Suprapubic skin (tissue), 4 donors: ENCODE results near the gene INO80C. TPM values are rescaled to one million over a fixed set of nuclear protein-coding genes. Genes with fewer than 3 reads are reported as not detected.

Experiments
- DNase-seq, 2 donors: peaks; one replicate each; pipeline ENCODE4 v3.0.0-alpha.2; 2019; ENCODE audit warnings: low spot score in 2 of 2
- H3K27ac ChIP-seq: fragments of 200-600 bp; sonication (generic); one replicate; pipeline ENCODE4 v1.5.1; 2019
- H3K27me3 ChIP-seq: fragments of 200-600 bp; sonication (generic); one replicate; pipeline ENCODE4 v1.5.1; 2019
- H3K36me3 ChIP-seq: fragments of 200-600 bp; sonication (generic); one replicate; pipeline ENCODE4 v1.5.1; 2019
- H3K4me1 ChIP-seq: fragments of 200-600 bp; sonication (generic); one replicate; pipeline ENCODE4 v1.5.1; 2019
- H3K4me3 ChIP-seq: fragments of 200-600 bp; sonication (generic); one replicate; pipeline ENCODE4 v1.5.1; 2019; ENCODE audit warnings: mild to moderate bottlenecking
- H3K9me3 ChIP-seq: fragments of 200-600 bp; sonication (generic); one replicate; pipeline ENCODE4 v1.5.1; 2019
- EP300 ChIP-seq: sonication (generic); formaldehyde crosslinking; IDR thresholded peaks from one replicate; pipeline ENCODE4 v1.6.1; 2017; ENCODE audit warnings: antibody characterized with exemption
- POLR2A ChIP-seq, 2 donors: fragments of 450-650 bp; IDR thresholded peaks; one replicate each; pipeline ENCODE4 v1.6.1; 2017; ENCODE audit warnings: antibody characterized with exemption in 2 of 2, mild to moderate bottlenecking in 2 of 2, moderate library complexity in 2 of 2
- POLR2AphosphoS5 ChIP-seq, 3 donors: sonication (generic); formaldehyde crosslinking; IDR thresholded peaks; one replicate each; pipeline ENCODE4 v1.6.1; 2017; ENCODE audit warnings: antibody characterized with exemption in 3 of 3
- WGBS: methylation state at CpG from one replicate; pipeline ENCODE4 v1.1.5; 2018; 5-methylcytosine and 5-hydroxymethylcytosine counted together
- total RNA-seq, 4 donors: library from RNA; depleted of rRNA; stranded (reverse); fragments of >200 nt; gene quantifications; one replicate each; pipeline ENCODE4 v1.1.0, GENCODE V29; 2016
- TF ChIP-seq, protein P1 (sequence below), 2 donors: fragments of 200-600 bp in 1 of 2; fragments of 450-650 bp in 1 of 2; sonication (generic) in 1 of 2; IDR thresholded peaks; one replicate each; pipeline ENCODE4 v1.5.1; 2016 to 2019; ENCODE audit warnings: antibody characterized with exemption in 2 of 2, mild to moderate bottlenecking in 1 of 2, moderate library complexity in 1 of 2

INO80C gene
- total RNA-seq, 4 donors from 2014 or later, result 12.6 to 35.2 (median 18.2) TPM

DNA sequence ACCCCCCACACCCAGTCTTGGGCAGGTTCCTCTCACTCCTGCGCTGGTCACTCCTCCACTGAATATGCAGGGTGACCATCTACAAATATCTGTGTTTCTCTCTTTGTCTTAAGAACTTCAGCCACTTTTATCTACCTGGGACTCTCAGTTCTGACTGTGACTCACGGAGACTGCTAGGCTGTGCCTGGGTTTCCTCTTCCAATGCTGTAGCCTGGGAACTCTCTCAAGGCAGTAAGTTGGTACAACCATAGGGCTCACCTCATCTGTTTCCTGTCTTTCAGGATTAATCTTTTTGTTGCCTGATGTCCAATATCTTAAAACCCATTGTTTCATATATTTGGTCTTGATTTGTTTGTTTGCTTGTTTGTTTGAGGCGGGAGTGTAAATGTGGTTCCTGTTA, 73.4 kb downstream of the INO80C start:
- Histone ChIP-seq H3K36me3 (no peaks in the 10 kb centered on the region), H3K27me3 (no peaks in the 10 kb centered on the region), H3K4me3 (no peak overlapping the region), H3K4me1 (no peaks in the 10 kb centered on the region), H3K9me3 (no peaks in the 10 kb centered on the region), H3K27ac (no peak overlapping the region)
- 93% methylated on average over 3 of the region's 3 CpGs for WGBS
- no peak for TF ChIP-seq EP300
- TF ChIP-seq POLR2AphosphoS5 (IDR thresholded peaks at IDR 0.05), result no peak
- TF ChIP-seq, protein P1, sequence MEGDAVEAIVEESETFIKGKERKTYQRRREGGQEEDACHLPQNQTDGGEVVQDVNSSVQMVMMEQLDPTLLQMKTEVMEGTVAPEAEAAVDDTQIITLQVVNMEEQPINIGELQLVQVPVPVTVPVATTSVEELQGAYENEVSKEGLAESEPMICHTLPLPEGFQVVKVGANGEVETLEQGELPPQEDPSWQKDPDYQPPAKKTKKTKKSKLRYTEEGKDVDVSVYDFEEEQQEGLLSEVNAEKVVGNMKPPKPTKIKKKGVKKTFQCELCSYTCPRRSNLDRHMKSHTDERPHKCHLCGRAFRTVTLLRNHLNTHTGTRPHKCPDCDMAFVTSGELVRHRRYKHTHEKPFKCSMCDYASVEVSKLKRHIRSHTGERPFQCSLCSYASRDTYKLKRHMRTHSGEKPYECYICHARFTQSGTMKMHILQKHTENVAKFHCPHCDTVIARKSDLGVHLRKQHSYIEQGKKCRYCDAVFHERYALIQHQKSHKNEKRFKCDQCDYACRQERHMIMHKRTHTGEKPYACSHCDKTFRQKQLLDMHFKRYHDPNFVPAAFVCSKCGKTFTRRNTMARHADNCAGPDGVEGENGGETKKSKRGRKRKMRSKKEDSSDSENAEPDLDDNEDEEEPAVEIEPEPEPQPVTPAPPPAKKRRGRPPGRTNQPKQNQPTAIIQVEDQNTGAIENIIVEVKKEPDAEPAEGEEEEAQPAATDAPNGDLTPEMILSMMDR (IDR thresholded peaks at IDR 0.05), result no peak
- no peak for TF ChIP-seq POLR2A (IDR thresholded peaks at IDR 0.05)
- no peak for DNase-seq

DNA sequence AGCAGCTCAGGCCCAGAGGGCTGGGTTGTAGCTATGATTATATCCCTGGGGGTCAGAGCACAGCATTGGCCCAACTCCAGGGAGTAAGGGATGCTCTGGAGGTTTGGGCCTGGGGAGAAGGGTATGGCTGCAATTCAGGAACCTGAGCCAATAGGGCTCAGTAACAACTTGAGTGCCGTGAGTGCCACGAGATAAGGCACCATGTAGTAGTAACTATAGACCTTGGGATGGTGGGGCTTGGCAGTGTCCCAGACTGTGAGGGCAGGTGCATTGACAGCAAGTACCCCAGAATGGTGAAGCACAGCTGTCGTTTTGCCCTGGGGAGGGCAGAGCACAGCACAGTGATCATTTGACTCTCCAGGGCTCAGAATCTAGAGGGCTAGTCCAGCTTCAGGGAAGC, 75.5 kb downstream of the INO80C start:
- DNase-seq, result no peak
- H3K4me1 ChIP-seq, result no peaks in the 10 kb centered on the region
- TF ChIP-seq EP300 (no peak), POLR2A (IDR thresholded peaks at IDR 0.05) (no peak), POLR2AphosphoS5 (IDR thresholded peaks at IDR 0.05) (no peak)
- TF ChIP-seq, protein P1 (IDR thresholded peaks at IDR 0.05), result no peak
- no peaks in the 10 kb centered on the region for H3K27me3 ChIP-seq
- 50% methylated on average over 2 of the region's 3 CpGs for WGBS
- H3K4me3 ChIP-seq, result no peak overlapping the region
- no peaks in the 10 kb centered on the region for H3K9me3 ChIP-seq
- no peak overlapping the region for H3K27ac ChIP-seq
- H3K36me3 ChIP-seq, result no peaks in the 10 kb centered on the region

DNA sequence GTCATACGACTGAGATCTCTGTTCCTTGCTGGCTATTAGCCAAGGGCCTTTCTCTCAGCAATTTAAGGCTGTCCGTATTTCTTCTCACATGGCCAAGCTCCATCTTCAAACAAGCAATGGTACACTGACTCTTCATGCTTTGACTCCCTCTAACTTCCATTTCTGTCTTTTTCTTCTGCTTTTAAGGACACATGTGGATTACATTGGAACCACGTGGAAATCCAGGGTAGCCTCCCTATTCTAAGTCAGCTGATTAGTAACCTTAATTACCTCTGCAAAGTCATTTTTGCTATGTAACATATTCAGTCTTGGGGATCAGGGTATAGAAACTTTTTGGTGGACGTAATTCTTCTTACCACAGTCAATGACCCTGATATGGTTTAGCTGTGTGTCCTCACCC, 79.2 kb downstream of the INO80C start:
- no peak overlapping the region for H3K4me3 ChIP-seq
- no peak overlapping the region for H3K27ac ChIP-seq
- WGBS, result 70% methylated on average over 4 of the region's 4 CpGs
- no peak for DNase-seq
- no peaks in the 10 kb centered on the region for H3K27me3 ChIP-seq
- H3K9me3 ChIP-seq, result no peaks in the 10 kb centered on the region
- no peaks in the 10 kb centered on the region for H3K4me1 ChIP-seq
- no peaks in the 10 kb centered on the region for H3K36me3 ChIP-seq
- TF ChIP-seq, protein P1 (IDR thresholded peaks at IDR 0.05), result no peak
- TF ChIP-seq EP300 (no peak), POLR2AphosphoS5 (IDR thresholded peaks at IDR 0.05) (no peak), POLR2A (IDR thresholded peaks at IDR 0.05) (no peak)

Other genes starting within 250 kb of the INO80C start
- 10 to 100 TPM in 2 of 4 donors, 1 to 10 TPM in 2; 9.6 to 25.2 (median 10.7) TPM for gene ZSCAN30, start 207.7 kb downstream of the INO80C start, total RNA-seq
- 10 to 100 TPM; 28.9 to 46.4 (median 37.4) TPM for gene ZNF24, start 153.5 kb downstream of the INO80C start, total RNA-seq
- gene ZNF396, start 120.6 kb downstream of the INO80C start, total RNA-seq, result 1 to 10 TPM in 3 of 4 donors, under 1 TPM in 1; 0.98 to 2.5 (median 1.3) TPM
- gene GALNT1, start 83.8 kb upstream of the INO80C start, total RNA-seq, result 10 to 100 TPM; 46.2 to 96.5 (median 62.6) TPM